ENCODE data around the gene FAM117B. TPM values are rescaled to one million over a fixed set of nuclear protein-coding genes. Genes with fewer than 3 reads are reported as not detected.
A peak's percentile ranks its signal among the peaks of the same experiment; 100 is the strongest.

FAM117B gene
- total and polyA plus RNA-seq, 8 donors, result 1.9 to 49.8 (median 13.3) TPM

- intact Hi-C loops (cut with DNase I; ENCODE audit: low total_unique reads), result no loop called here
- no peaks in the 10 kb centered on the region for H3K27me3 ChIP-seq
- H3K4me3 ChIP-seq, result no peak overlapping the region
- peaks cover 0 to 16% (median 4%) of the 10 kb centered on the region in 4 donors for H3K4me1 ChIP-seq
- no peak for TF ChIP-seq EP300 (IDR thresholded peaks at IDR 0.05)
- no peak for TF ChIP-seq POLR2A (IDR thresholded peaks at IDR 0.05)
- TF ChIP-seq CTCF (IDR thresholded peaks at IDR 0.05), result no peak
- TF ChIP-seq POLR2AphosphoS5 (IDR thresholded peaks at IDR 0.05), result no peak
- peaks cover 0 to 21% (median 2%) of the 10 kb centered on the region in 4 donors for H3K36me3 ChIP-seq
- peaks cover 0 to 5% (median 0%) of the 10 kb centered on the region in 4 donors for H3K9me3 ChIP-seq
- H3K27ac ChIP-seq, result no peak overlapping the region
- no peak for DNase-seq
- WGBS, 5 donors, result 89 to 93% (median 89%) methylated on average over 3 of the region's 3 CpGs
Observed at GRCh38 chr2:202813387-202813786, 178.6 kb downstream of the FAM117B start.

GRCh38 chr2:202814226-202814625, 179.5 kb downstream of the FAM117B start:
- Histone ChIP-seq H3K27ac (no peak overlapping the region), H3K27me3 (no peaks in the 10 kb centered on the region), H3K9me3 (peaks cover 0 to 5% (median 0%) of the 10 kb centered on the region in 4 donors), H3K4me1 (peaks cover 0 to 16% (median 4%) of the 10 kb centered on the region in 4 donors), H3K4me3 (no peak overlapping the region), H3K36me3 (peaks cover 0 to 21% (median 2%) of the 10 kb centered on the region in 4 donors)
- intact Hi-C loops (cut with DNase I; ENCODE audit: low total_unique reads), result no loop called here
- 94 to 100% (median 97%) methylated on average over 1 of the region's 1 CpG for WGBS, 5 donors
- no peak for TF ChIP-seq EP300 (IDR thresholded peaks at IDR 0.05)
- no peak for TF ChIP-seq POLR2A (IDR thresholded peaks at IDR 0.05)
- TF ChIP-seq POLR2AphosphoS5 (IDR thresholded peaks at IDR 0.05), result no peak
- no peak for TF ChIP-seq CTCF (IDR thresholded peaks at IDR 0.05)
- no peak for DNase-seq

- Histone ChIP-seq H3K4me1 (peaks cover 0 to 16% (median 4%) of the 10 kb centered on the region in 4 donors), H3K36me3 (peaks cover 0 to 7% (median 2%) of the 10 kb centered on the region in 4 donors), H3K4me3 (no peak overlapping the region), H3K27ac (peak overlapping the region in 3 of 5 donors; percentile 6 to 28 (median 25)), H3K27me3 (no peaks in the 10 kb centered on the region), H3K9me3 (peaks cover 0 to under 1% (median 0%) of the 10 kb centered on the region in 4 donors)
- DNase-seq, result peak in 1 of 2 donors; percentile 43
- 32 to 57% (median 41%) methylated on average over 4 of the region's 4 CpGs for WGBS, 5 donors
- TF ChIP-seq EP300 (IDR thresholded peaks at IDR 0.05), result no peak
- peak in 1 of 3 donors; percentile 49 for TF ChIP-seq POLR2AphosphoS5 (IDR thresholded peaks at IDR 0.05)
- intact Hi-C loops (cut with DNase I; ENCODE audit: low total_unique reads), result no loop called here
Observed at GRCh38 chr2:202815548-202816360, 181.0 kb downstream of the FAM117B start.

GRCh38 chr2:202817771-202818170, 183.0 kb downstream of the FAM117B start:
- Histone ChIP-seq H3K27ac (no peak overlapping the region), H3K4me3 (no peak overlapping the region), H3K9me3 (no peaks in the 10 kb centered on the region), H3K4me1 (peaks cover 0 to 16% (median 4%) of the 10 kb centered on the region in 4 donors), H3K27me3 (no peaks in the 10 kb centered on the region), H3K36me3 (peaks cover 0 to 5% (median 0%) of the 10 kb centered on the region in 4 donors)
- WGBS, 5 donors, result 87 to 95% (median 92%) methylated on average over 1 of the region's 1 CpG
- intact Hi-C loops (cut with DNase I; ENCODE audit: low total_unique reads), result no loop called here
- no peak for DNase-seq
- TF ChIP-seq POLR2A (IDR thresholded peaks at IDR 0.05) (no peak), EP300 (IDR thresholded peaks at IDR 0.05) (no peak), POLR2AphosphoS5 (IDR thresholded peaks at IDR 0.05) (no peak)

- no peaks in the 10 kb centered on the region for H3K9me3 ChIP-seq
- peaks cover 0 to 5% (median 0%) of the 10 kb centered on the region in 4 donors for H3K36me3 ChIP-seq
- no peak for TF ChIP-seq POLR2A (IDR thresholded peaks at IDR 0.05)
- no peak for TF ChIP-seq CTCF (IDR thresholded peaks at IDR 0.05)
- no peak for TF ChIP-seq EP300 (IDR thresholded peaks at IDR 0.05)
- no peak for TF ChIP-seq POLR2AphosphoS5 (IDR thresholded peaks at IDR 0.05)
- no peaks in the 10 kb centered on the region for H3K27me3 ChIP-seq
- intact Hi-C loops (cut with DNase I; ENCODE audit: low total_unique reads), result no loop called here
- H3K27ac ChIP-seq, result no peak overlapping the region
- 51 to 70% (median 66%) methylated on average over 3 of the region's 3 CpGs for WGBS, 5 donors
- peaks cover 0 to 16% (median 4%) of the 10 kb centered on the region in 4 donors for H3K4me1 ChIP-seq
- no peak for DNase-seq
- no peak overlapping the region for H3K4me3 ChIP-seq
Observed at GRCh38 chr2:202818321-202818720, 183.6 kb downstream of the FAM117B start.

Small RNAs within 50 kb of the gene (small RNA-seq; reads per million reads assigned to genes)
- gene MTND4LP17, result 0 reads per million in 4 donors

Other genes starting within 250 kb of the FAM117B start
- 10 to 100 TPM in 3 of 5 donors, 1 to 10 TPM in 1, under 1 TPM in 1; 0.87 to 36.7 (median 16.5) TPM for gene ICA1L, start 236.8 kb downstream of the FAM117B start, total RNA-seq
- 1 to 10 TPM; 1.2 to 2.7 (median 1.8) TPM for gene ICA1L, start 236.8 kb downstream of the FAM117B start, polyA plus RNA-seq